LoVo (cell line): ENCODE results near the gene MED26.

Experiments used
- DNase-seq: peaks from one replicate; pipeline ENCODE4 v3.0.0-alpha.2; 2016; ENCODE audit warnings: low spot score

The MED26 gene

DNA sequence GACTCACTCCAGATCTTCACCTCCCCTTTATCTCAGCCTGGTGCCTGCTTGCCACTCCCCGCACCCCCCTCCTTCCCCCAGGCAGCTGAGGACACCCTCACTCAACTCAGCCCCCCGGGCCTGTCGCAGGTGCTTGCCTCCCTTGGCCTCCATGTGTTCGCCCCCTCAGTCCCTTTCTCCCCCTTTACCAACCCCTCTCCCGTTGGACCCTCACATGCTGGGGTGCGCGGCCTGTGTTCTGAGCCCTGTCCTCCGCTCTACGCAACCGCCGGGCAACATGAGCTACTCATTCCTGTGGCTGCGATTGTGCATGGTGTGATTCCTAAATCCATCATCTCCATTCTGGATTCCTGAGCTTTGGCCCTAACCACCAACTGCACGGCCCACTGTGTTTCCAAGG lies 90.9 kb downstream of the MED26 start:
- no peak for DNase-seq

DNA sequence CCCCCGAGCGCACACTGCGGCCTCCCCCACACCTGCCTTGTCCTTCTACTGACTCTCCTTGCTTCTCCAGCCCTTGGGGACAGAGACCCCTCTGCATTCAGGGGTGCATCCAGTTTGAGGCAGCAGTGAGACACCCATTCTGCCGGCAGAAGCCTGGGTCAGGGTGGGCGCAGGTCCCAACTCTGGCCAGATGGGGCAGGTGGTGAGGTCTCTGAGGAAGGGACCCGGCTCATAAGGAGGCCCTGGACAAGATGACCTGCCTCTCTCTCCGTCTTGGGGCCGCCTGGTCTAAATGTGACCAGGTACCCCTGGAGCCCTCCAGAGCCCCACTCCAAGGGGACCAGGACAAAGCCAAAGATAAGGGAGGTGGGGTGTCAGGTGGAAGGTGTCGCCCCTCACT lies 91.9 kb downstream of the MED26 start:
- no peak for DNase-seq

DNA sequence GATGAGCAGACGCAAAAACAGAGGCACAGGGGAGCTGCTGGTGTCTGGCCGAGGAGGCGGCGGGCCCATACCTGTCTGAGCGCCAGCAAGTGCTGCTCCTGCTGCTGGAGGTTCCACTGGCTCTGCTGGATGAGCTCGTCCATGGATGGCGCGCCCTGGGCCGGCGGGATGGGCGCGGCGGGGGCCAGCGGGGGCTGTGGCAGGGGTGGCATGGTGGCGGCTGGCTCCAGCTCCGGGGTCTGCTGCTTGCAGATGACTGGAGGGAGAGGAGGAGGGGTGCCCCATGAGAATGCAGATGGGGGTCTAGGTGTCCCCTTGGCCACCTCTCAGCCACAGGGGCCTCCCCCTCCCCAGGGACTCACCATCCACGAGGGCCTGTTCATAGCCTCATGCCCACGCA lies 92.6 kb downstream of the MED26 start:
- no peak for DNase-seq

DNA sequence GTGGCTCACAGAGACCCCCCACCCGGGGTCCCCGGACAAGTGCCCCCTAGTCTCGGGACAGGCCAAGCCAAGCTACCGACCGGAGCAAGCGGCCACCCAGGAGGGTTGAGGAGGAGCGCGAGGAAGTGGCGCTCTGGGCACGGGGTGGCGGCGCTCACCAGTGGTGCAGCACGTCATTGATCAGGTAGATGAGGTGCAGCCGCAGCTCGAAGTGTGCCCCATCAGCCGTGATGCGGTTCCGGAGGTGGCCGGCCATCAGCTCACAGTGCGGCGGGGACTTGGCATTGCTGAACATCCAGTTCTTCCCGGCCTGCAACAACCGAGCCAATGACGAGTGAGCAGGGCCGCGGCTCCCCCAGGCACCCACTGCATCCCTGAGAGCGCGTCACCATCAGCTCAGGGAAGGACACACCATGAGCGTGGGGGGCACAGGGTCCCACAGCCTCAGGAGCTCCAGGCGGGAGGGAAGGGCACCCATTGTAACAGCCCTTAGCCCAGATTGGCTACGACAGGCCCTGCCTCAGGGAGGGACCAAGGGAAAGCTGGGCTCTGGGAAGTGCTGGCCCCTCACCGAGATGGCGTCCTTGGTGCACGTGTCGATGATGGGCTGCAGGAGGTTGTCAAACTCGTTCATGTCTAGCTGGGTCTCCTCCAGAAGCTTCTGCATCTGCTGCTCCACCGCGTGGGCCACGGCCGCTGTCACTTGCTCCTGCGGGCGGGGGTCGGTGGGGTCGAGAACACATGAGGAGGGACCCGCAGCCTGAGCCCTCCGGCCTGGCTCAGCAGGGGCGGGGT lies 95.4 kb downstream of the MED26 start:
- no peak for DNase-seq

DNA sequence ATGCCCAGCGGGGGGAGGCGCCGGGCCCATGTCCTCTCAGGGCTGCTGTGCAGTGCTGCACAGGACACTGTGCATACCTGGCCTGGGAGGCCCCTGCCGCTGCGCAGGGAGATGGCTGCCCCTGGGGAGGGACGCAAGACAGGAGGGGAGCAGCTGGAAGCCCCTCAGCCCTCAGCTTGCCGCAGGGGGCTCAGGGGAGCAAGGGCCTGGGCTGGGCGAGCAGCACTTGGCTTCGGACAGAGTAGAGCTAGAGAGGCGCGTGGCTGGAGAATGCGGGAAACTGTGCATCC lies 96.7 kb downstream of the MED26 start:
- no peak for DNase-seq

DNA sequence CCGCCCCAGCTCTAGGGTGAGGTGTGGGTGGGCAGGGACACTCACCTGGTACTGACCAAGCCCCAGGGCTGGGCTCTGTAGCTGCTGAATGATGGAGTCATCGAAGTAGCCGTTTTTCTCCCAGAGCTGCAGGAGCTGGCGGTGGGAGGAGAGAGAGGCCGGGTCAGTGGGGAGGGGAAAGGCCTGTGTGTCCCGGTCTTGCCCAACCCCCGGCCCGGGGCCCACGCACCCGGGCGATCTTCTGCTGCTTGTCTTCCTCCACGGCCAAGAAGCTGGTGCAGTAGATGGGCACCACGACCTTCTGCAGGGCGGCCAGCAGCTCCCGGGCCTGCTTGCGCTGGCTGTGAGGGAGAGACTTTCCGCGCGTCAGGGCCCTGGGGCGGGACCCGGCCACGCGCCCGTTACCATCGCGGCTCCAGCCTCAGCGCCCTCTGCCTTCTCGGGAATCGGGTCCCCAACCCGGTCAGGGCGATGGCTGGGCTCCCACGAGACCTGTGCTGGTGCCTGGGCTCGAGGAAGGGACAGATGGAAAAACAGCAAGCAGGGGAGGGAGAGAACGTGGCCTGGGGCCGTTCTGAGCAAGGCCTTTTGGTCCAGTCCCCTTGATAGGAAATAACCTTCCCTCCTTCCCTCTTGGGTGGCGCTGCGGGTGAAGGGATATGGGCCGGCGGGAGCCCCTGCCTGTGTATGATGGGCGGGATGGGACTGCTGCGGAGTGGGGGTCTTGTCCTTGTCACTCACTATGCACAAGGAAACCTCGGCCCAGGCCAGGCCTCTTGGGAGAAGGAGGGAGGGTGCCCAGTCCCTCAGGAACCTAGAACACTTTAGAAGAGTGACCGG lies 97.2 kb downstream of the MED26 start:
- DNase-seq, result no peak

DNA sequence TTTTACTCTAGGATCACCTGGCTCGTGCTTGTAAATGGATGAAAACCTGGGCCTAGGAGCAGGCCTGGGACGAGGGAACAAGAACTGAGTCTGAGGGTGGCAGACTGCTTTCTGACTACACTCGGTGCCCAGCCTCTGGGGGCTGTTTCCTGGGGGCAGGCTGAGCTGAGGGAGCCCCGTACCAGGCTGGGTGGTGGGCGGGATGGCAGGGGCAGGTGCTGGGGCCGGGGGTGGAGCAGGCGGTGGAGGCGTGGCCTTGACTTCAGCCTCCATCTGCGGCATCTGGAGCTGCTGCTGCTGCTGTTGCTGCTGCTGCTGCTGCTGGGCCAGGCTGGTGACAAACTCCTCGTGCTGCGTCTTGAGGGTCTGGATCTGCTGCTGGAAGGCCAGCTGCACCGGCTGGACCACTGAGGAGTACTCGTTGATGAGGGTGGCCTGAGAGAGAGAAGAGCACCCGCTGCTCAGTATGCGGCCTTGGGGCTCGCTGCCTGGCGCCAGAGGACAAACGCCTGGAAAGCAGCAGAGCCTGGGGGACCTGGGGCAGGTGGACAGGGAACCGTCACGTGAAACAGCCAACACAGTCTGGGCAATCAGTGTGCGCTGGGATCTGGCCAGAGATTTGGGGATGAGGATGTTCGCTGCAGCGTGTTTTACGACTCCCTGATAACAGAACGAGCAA lies 98.4 kb downstream of the MED26 start:
- DNase-seq, result no peak

DNA sequence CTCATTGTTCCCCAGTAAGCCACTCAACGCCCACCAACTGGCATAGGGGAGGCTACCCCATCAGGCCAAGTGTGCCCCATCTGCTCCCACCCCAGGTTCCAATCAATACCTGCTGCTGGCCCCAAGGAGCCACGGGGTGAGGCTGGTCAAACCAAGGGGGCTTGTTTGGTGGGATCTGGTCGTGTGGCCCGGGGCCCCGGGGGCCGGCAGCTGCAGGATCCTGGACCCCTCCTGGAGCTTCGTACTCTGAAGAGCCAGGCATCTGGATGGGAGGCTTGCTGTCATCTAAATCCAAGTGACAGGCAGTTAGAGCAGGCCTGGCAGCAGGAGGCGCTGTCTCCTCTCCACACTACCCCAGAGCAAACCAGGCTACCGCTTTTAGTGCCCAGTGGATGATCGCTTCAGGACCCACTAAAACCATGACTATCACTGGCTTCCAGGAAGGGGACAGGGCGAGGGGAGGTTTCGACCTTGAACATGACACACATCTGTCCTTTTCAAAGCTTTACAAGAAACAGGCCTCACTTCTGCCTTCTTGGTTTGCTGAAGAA lies 100.0 kb downstream of the MED26 start:
- no peak for DNase-seq

DNA sequence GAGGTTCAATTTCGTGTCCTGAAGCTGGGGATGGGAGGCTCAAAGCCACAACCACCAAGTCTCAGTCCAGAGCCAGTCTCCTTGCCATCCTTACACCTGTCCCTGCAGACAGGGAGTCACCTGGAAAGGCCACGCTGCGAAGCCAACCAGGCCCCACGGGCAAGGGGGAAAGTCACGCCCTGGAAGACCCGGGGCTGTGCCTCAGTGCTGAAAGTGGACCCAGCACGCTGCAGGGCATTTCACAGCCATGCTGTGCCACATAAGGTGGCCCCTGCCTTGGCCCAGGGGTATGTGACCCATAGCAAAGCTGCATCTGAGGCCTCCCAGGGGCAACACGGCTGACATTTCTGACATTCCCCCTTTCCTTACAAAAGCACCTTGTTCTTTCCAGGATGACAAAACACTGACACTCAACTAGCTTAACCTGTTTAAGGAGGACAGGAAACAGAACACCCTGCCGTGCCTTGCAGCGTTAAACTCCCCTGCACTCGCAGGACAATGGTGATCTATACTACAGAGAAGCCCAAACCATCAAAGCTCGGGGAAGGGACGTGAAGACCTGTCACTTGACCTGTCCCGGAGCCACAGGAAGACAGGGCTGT lies 100.6 kb downstream of the MED26 start:
- DNase-seq, result no peak

DNA sequence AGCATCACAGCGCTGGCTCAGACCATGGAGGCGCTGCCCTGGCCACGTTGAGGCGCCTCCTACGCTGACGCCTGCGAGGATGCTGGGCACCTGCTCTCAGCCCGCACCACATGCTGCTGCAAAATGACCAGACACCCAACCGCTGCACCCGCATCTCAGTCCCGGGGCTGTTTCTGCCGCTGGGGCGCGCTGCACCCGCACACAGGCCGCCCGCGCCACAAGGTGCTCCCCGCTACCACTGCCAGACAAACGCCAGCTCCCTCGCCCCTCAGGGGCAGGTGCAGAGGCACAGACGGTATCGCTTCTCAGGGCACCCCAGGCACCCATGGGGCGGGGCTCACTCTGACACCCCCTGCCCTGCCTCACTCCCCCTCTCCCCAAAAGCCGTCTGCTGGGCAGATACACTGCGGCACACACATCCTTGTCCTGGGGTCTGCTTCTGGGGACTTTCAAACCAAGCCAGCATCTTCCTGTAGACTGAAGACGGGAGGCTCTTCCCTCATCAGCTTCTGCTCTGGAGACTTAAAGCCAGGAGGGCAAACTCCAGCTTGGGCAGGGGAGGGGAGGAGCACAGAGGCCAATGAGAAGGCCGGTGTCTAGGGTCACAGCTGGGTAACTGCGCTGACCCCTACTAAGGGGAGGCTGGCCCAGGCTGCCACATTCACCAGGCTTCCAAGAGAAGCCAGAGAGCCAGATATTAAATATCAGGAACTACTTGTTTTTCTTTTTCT lies 102.1 kb downstream of the MED26 start:
- DNase-seq, result no peak

DNA sequence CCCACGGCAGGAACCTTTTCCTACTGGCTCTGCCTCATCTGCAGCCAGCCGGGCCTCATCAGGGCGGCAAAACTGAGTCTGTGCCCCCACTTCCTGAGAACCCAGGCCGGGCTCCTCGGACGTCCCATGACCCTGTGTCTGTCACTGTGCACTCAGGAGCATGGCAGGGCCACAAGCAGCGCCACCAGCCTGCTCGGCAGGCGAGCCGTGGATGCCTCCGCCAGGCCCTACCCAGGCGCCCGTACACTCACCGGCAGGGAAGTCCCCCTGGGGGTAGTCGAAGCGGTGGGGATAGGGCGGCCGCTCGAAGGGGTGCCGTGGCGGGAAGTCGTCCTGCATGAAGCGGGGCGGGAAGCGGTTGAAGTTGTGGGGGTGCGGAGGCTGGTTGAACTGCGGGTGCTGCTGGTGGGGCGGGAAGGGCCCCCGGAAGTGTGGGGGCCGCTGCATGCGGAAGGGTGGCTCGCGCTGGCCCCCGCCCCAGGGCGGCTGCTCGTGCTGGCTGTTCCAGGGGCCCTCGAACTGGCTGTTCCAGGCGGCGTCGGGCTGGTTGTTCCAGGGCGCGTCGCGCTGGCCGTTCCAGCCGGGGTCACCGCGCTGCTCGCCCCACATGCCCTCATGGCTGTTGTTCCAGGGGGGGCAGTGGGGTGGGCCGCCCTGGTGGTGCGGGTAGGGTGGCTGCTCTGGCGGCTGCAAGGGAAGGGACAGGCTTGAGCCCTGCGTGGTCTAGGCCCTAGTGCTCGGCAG lies 102.8 kb downstream of the MED26 start:
- DNase-seq, result no peak
